ENCODE results near the gene NFIB.

Gene NFIB

DNA sequence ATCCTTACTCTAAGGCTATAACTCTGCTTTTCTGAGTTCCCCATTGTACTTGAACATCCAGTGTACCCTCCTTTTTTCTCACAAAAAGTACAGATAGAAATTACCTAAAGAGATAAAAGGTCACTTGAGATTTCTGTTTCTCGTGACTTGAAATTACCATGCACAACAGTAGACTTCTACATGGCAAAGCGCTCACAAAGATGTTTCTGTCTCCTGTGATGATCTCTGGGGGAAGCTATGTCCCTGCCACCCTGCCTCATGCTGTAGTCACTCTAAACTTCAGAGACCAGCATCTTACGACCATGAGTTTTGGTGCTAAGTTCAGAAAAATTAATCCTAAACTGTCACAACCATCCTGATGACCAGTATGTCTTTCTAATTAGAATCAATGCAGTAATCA, 36.2 kb downstream of the NFIB start:
- TF ChIP-seq, protein P1, sequence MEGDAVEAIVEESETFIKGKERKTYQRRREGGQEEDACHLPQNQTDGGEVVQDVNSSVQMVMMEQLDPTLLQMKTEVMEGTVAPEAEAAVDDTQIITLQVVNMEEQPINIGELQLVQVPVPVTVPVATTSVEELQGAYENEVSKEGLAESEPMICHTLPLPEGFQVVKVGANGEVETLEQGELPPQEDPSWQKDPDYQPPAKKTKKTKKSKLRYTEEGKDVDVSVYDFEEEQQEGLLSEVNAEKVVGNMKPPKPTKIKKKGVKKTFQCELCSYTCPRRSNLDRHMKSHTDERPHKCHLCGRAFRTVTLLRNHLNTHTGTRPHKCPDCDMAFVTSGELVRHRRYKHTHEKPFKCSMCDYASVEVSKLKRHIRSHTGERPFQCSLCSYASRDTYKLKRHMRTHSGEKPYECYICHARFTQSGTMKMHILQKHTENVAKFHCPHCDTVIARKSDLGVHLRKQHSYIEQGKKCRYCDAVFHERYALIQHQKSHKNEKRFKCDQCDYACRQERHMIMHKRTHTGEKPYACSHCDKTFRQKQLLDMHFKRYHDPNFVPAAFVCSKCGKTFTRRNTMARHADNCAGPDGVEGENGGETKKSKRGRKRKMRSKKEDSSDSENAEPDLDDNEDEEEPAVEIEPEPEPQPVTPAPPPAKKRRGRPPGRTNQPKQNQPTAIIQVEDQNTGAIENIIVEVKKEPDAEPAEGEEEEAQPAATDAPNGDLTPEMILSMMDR (IDR thresholded peaks at IDR 0.05; ENCODE audit: low read length, missing control alignments), result no peak
- no peak overlapping the region for H3K4me3 ChIP-seq (replicated peaks; ENCODE audit: low read depth, low read length)
- DNase-seq (ENCODE audit: low read depth), result no peak

DNA sequence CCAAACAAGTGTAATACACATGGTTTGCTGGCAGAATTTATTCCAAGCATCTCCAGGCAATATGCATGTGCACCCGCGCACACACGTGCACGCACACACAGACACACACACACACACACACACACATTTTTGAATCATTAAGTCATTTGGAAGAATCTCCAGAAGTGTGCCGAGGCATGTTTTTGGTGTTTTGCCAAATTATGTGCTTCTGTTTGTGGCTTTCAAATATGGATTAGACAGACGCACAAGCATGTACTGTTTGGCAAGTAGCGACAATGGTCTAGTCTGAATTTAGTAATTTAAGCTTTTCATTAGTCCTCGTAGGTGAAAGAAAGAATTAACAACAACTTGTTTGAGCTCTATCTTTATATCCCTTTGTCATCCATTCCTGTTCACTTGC, 36.7 kb downstream of the NFIB start:
- DNase-seq (ENCODE audit: low read depth), result peak; percentile 88
- peak overlapping the region; percentile 8 for H3K4me3 ChIP-seq (replicated peaks; ENCODE audit: low read depth, low read length)
- TF ChIP-seq, protein P1 (IDR thresholded peaks at IDR 0.05; ENCODE audit: low read length, missing control alignments), result no peak

GRCh38 chr9:14275331-14275730, 38.6 kb downstream of the NFIB start:
- DNase-seq (ENCODE audit: low read depth), result no peak
- no peak overlapping the region for H3K4me3 ChIP-seq (replicated peaks; ENCODE audit: low read depth, low read length)
- TF ChIP-seq, protein P1 (IDR thresholded peaks at IDR 0.05; ENCODE audit: low read length, missing control alignments), result no peak

GRCh38 chr9:14273696-14274121, 40.2 kb downstream of the NFIB start:
- DNase-seq (ENCODE audit: low read depth), result no peak

DNA sequence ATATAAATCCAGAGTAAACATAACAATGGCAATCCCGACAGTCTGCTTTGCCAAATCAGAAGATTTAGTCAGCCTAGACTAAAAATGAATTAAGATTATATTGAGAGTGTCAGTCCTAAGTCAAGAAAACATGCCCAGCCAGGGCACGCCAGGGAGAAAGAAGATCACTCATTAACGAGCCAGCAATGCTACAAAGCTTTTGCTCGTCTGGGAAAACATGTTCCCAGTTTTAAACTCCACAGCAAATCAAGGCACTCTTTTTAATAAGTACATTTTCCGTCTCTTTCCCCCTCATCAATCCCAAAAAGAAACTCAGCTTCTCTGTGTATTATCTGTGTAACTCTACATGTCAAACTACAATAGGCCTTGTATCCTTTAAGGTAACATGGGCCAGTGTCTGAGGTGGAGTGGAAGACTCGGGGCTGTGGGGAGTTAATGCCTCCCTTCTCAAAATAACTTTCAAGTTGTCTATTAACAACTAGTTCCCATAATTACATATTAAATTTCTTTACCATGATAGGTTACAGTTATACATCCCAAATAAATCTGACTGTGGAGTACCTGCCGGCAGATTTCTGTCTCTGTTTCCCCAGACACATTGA, 40.9 kb downstream of the NFIB start:
- no peak overlapping the region for H3K4me3 ChIP-seq (replicated peaks; ENCODE audit: low read depth, low read length)
- TF ChIP-seq, protein P1 (IDR thresholded peaks at IDR 0.05; ENCODE audit: low read length, missing control alignments), result no peak
- DNase-seq (ENCODE audit: low read depth), result no peak

More at GRCh38 chr9:14273696-14274121, 40.2 kb downstream of the NFIB start:
- TF ChIP-seq, protein P1 (IDR thresholded peaks at IDR 0.05; ENCODE audit: low read length, missing control alignments), result no peak
- H3K4me3 ChIP-seq (replicated peaks; ENCODE audit: low read depth, low read length), result peak overlapping the region; percentile 4

DNA sequence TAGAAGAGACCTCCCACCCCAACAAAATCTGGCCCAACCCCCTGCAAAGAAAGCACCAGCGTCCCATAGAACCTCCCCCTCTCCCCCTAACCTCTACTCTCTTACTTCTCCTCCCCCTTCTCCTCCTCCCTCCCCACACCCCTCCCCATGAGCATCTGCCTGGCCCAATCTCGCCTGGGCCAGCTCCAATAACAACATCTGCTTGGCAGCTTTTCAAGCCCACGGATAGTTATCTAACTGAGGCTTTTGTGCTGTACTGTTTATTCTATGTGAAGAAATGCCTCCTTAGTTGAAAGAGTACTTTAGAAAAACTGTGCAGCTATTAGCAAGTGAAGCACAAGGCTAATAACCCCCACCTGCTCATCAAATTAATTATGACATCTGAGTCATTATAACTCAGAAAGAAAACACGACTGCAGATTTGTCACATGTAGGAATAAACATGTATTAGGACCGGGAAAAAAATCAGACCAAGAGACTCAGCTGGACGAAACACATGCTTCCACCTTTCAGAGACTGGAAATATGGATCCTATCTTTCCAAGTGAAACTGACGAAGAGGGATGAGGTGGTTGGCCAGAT, 42.8 kb downstream of the NFIB start:
- TF ChIP-seq, protein P1 (IDR thresholded peaks at IDR 0.05; ENCODE audit: low read length, missing control alignments), result no peak
- H3K4me3 ChIP-seq (replicated peaks; ENCODE audit: low read depth, low read length), result no peak overlapping the region
- peak; percentile 88 for DNase-seq (ENCODE audit: low read depth)
